GM21447 (cell line): Measurements from ENCODE around the gene ANKRD40CL.

Experiments
- ATAC-seq: cut with Tn5 transposase; IDR thresholded peaks from one replicate; pipeline ENCODE4 v1.9.1; 2021; ENCODE audit not compliant: unreplicated experiment

Gene ANKRD40CL

DNA sequence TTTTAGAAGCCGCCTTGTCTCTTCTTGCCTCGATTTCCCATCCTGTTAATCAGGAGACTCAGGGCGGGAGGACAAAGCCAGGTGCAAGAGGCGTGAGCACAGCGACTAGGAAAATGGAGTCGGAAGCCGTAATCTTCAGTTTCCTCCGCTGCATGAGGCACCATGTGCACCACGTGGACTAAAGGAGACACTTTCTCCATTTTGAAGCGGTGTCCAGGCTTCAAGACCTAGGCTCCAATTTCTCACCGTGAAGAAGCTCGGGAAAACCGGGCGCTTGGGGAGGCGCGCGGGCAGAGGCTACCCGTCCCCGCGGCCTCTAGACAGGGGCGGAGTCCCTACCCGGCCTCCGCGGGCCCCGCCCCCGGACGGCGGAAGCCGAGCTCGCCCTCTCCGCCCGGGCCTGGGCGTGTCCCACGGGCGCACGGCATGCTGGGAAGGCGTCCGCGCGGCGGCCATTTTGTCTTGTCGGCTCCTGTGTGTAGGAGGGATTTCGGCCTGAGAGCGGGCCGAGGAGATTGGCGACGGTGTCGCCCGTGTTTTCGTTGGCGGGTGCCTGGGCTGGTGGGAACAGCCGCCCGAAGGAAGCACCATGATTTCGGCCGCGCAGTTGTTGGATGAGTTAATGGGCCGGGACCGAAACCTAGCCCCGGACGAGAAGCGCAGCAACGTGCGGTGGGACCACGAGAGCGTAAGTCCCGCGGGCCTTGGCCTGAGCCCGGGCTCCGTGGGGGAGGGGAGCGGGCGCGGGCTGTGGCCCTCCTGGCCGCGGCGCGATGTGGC is 48.0 kb downstream of the ANKRD40CL start, which contains the start of gene LUC7L3:
TSS of gene LUC7L3 (plus strand) at position 460 of the 780 bp plus-strand sequence. CDS start at position 590, 130 bp downstream.
- peak; percentile 75 for ATAC-seq

DNA sequence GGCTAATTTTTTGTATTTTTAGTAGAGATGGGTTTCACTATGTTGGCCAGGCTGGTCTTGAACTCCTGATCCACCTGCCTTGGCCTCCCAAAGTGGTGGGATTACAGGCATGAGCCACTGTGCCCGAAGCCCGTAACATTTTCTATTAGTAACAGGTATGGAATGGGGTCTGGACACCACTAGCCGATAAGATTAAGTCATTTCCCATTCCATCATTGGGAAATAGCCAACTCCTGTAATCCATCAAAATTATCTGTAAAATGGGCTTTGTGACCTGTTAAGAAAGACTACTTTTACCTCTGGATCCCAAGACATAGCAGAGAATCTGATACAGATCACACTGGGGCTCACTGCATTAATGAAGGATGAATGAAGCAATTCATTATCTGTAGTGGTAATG is 51.8 kb downstream of the ANKRD40CL start:
- no peak for ATAC-seq

DNA sequence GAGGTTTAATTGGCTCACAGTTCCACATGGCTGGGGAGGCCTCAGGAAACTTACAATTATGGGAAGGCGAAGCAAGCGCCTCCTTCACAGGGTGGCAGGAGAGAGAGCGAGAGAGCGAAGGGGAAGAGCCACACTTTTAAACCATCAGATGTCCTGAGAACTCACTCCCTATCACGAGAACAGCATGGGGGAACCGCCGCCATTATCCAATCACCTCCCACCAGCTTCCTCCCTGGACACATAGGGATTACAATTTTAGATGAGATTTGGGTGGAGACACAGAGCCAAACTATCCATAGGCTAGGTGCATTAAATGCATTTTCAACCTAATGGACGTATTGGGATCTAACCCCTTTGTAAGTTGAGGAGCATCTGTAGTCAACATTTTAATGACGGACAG is 54.7 kb downstream of the ANKRD40CL start:
- no peak for ATAC-seq
